Activated naive CD8-positive, alpha-beta T cell treated with anti-CD3 and anti-CD28 coated beads, Interleukin-2, amount 50 U/mL, for 24 hours (primary cell): ENCODE measurements around the gene ADTRP.

ENCODE experiments used
- ATAC-seq: fragments of 150-1000 bp; cut with Tn5 transposase; one replicate; pipeline ENCODE4 v1.10.0; 2021
- DNase-seq: peaks from one replicate; pipeline ENCODE4 v3.0.0; 2021
- H3K27ac Mint-ChIP-seq: one replicate; pipeline ENCODE4 v1.8.0; 2021; ENCODE audit warnings: mild to moderate bottlenecking, mixed read lengths
- H3K27me3 Mint-ChIP-seq: one replicate; pipeline ENCODE4 v1.8.0; 2021; ENCODE audit warnings: mixed read lengths
- H3K36me3 Mint-ChIP-seq: one replicate; pipeline ENCODE4 v1.8.0; 2021; ENCODE audit warnings: low read depth, mixed read lengths
- H3K4me1 Mint-ChIP-seq: one replicate; pipeline ENCODE4 v1.8.0; 2021; ENCODE audit warnings: mixed read lengths
- H3K4me3 Mint-ChIP-seq: one replicate; pipeline ENCODE4 v1.8.0; 2021; ENCODE audit warnings: mild to moderate bottlenecking, moderate library complexity, mixed read lengths
- H3K9me3 Mint-ChIP-seq: one replicate; pipeline ENCODE4 v1.8.0; 2021; ENCODE audit warnings: mixed read lengths

The ADTRP gene

DNA sequence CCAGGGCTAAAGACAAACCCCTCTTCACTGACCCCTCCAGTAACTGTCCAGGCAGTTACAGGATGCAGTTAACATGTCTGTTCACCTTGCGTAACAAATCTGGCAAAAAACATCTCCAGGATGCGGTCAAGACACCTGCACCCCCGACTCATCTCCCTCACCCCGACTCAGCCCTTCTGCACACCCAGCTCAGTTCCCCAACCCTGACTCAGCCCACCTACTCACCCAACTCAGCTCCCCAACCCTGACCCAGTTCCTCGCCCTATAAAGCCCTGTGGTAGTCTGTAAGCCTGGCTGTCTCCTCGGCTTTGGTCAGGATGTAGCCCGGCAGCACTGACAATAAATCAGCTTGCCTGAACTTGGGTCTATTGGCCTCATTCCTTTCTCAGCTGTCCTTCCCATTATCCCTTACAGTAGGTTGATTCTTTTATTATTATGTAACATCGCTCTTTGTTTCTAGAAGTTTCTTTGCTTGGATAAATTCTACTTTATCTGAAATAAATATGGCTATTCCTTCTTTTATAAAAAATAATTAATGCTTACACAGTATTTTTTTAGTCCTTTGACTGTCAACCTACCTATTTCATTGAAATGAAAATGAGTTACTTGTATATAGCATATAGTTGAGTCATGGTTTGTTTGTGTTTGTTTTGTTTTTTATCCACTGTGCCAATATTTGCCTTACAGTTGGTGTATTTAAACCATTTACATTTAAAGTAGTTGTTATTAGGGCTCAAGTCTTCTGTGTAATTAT lies 12.9 kb upstream of the ADTRP start:
- DNase-seq (no peak), ATAC-seq (peak; percentile 52)
- Mint-ChIP-seq H3K27ac (no peak overlapping the region), H3K9me3 (peaks cover 9% of the 10 kb centered on the region), H3K4me1 (no peaks in the 10 kb centered on the region), H3K4me3 (no peak overlapping the region), H3K36me3 (peaks cover 5% of the 10 kb centered on the region), H3K27me3 (no peaks in the 10 kb centered on the region)

- peaks cover 5% of the 10 kb centered on the region for H3K36me3 Mint-ChIP-seq
- DNase-seq = no peak
- peaks cover 8% of the 10 kb centered on the region for H3K4me1 Mint-ChIP-seq
- H3K9me3 Mint-ChIP-seq = peaks cover 9% of the 10 kb centered on the region
- ATAC-seq = no peak
- no peak overlapping the region for H3K4me3 Mint-ChIP-seq
- no peaks in the 10 kb centered on the region for H3K27me3 Mint-ChIP-seq
- no peak overlapping the region for H3K27ac Mint-ChIP-seq
Measured at GRCh38 chr6:11789744-11790143, 11.1 kb upstream of the ADTRP start.

DNA sequence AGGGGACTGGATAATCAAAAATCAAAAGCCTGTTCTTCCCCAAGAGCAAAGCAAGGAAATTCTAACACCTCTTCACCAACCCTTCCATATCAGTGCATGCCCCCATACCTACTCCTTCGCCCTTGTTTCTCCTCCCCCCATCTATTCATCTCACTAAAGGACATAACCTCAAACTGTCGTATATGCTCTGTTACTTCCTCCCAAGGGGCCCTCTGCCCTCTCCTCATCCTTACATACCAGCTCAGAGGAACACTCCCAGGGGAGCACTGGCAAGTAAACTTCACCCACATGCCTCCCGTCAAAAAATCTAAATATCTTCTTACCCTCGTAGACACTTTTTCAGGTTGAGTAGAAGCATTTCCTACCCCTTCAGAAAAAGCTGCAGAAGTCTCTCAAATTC lies 9.4 kb upstream of the ADTRP start:
- Mint-ChIP-seq H3K9me3 (peaks cover 10% of the 10 kb centered on the region), H3K27ac (no peak overlapping the region), H3K4me3 (no peak overlapping the region), H3K36me3 (peaks cover 4% of the 10 kb centered on the region), H3K4me1 (peaks cover 8% of the 10 kb centered on the region), H3K27me3 (no peaks in the 10 kb centered on the region)
- no peak for DNase-seq
- no peak for ATAC-seq

GRCh38 chr6:11785774-11786579 lies 7.4 kb upstream of the ADTRP start:
- Mint-ChIP-seq H3K4me3 (peak overlapping the region; percentile 2), H3K9me3 (peaks cover 5% of the 10 kb centered on the region), H3K36me3 (no peaks in the 10 kb centered on the region), H3K27ac (no peak overlapping the region), H3K4me1 (peaks cover 8% of the 10 kb centered on the region), H3K27me3 (no peaks in the 10 kb centered on the region)
- DNase-seq = no peak
- peak; percentile 73 for ATAC-seq

- Mint-ChIP-seq H3K27ac (no peak overlapping the region), H3K36me3 (no peaks in the 10 kb centered on the region), H3K27me3 (no peaks in the 10 kb centered on the region), H3K9me3 (peaks cover 5% of the 10 kb centered on the region), H3K4me3 (peak overlapping the region; percentile 2), H3K4me1 (peaks cover 8% of the 10 kb centered on the region)
- ATAC-seq (peak; percentile 36), DNase-seq (no peak)
Measured at GRCh38 chr6:11785415-11785773, 6.8 kb upstream of the ADTRP start.

DNA sequence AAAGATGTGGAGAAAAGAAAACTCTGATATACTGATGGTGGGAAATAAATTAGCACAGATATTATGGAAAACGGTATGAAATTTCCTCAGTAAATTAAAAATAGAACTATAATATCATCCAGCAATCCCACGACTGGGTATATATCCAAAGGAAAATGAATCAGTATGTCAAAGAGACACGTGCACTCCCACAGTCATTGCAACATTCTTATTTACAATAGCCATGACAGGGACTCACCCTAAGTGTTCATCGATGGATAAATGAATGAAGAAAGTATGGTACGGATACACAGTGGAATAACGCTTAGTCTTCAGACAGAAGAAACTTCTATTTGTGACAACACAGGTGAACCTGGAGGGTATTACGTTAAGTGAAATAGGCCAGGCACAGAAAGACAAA lies 5.7 kb upstream of the ADTRP start:
- Mint-ChIP-seq H3K4me3 (no peak overlapping the region), H3K36me3 (no peaks in the 10 kb centered on the region), H3K9me3 (peaks cover 5% of the 10 kb centered on the region), H3K4me1 (peaks cover 8% of the 10 kb centered on the region), H3K27ac (no peak overlapping the region), H3K27me3 (no peaks in the 10 kb centered on the region)
- ATAC-seq (no peak), DNase-seq (no peak)

DNA sequence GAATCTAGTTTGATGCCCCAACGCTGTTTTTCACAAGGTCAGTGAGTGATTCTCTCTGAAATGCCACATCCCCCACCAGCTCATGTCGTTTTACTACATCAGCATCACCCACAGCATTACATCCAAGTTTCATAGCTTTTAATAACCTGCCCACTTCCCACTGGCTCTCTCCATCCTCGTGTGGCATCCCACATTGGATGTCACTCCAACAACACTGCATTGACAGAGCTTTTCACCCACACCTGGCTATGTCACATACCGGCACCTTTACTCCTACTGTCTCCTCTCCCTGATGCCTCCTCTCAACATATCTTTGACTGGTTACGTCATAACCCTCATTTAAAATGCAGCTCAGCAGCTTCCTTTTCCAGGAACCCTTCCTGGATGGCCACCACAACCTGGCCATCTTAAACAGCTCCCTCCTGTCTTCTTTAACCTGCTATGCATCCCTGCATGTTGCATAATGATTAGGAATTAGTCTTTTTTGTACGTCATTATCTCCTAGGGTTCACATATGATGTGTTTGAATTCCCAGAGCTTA lies 5.0 kb upstream of the ADTRP start:
- Mint-ChIP-seq H3K27me3 (no peaks in the 10 kb centered on the region), H3K36me3 (no peaks in the 10 kb centered on the region), H3K4me3 (no peak overlapping the region), H3K9me3 (peaks cover 5% of the 10 kb centered on the region), H3K4me1 (peaks cover 8% of the 10 kb centered on the region), H3K27ac (no peak overlapping the region)
- no peak for ATAC-seq
- no peak for DNase-seq

DNA sequence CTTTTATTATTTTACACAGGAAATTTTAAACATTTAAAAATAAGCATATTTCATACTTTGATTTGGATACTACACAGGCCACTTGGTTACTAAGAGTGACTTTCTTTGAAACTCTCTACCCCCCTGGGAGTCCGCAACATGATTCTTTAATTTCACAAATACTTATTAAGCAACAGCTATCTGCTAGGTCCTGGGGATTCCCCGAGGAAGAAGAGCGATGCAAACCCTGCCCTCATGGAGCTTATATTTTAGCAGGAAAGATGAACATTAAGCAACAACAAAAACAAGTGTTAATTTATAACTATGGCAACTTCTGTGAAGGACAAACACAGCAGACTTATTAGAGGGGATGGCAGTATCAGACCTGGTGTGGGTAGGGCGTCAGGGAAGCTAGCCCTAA lies 3.9 kb upstream of the ADTRP start:
- H3K27me3 Mint-ChIP-seq = no peaks in the 10 kb centered on the region
- peaks cover 5% of the 10 kb centered on the region for H3K9me3 Mint-ChIP-seq
- H3K4me3 Mint-ChIP-seq = no peak overlapping the region
- DNase-seq (no peak), ATAC-seq (no peak)
- H3K27ac Mint-ChIP-seq = no peak overlapping the region
- H3K36me3 Mint-ChIP-seq = no peaks in the 10 kb centered on the region
- H3K4me1 Mint-ChIP-seq = peaks cover 8% of the 10 kb centered on the region

DNA sequence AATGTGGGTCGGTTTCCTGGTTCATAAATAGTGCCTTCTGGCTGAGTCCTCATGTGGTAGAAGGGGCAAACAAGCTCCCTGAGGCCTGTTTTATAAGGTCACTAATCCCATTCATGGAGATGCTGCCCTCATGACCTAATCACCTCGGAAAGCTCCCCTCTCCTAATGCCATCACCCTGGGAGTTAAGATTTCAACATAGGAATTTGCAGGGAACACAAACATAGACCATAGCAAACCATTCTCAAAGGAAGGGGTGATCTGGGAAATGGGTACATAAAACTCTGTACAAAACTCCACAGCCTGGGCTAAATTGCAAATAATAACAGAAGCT lies 1.5 kb upstream of the ADTRP start:
- Mint-ChIP-seq H3K4me3 (no peak overlapping the region), H3K27me3 (no peaks in the 10 kb centered on the region), H3K36me3 (no peaks in the 10 kb centered on the region), H3K9me3 (peaks cover 5% of the 10 kb centered on the region), H3K4me1 (no peaks in the 10 kb centered on the region), H3K27ac (no peak overlapping the region)
- ATAC-seq (no peak), DNase-seq (no peak)

DNA sequence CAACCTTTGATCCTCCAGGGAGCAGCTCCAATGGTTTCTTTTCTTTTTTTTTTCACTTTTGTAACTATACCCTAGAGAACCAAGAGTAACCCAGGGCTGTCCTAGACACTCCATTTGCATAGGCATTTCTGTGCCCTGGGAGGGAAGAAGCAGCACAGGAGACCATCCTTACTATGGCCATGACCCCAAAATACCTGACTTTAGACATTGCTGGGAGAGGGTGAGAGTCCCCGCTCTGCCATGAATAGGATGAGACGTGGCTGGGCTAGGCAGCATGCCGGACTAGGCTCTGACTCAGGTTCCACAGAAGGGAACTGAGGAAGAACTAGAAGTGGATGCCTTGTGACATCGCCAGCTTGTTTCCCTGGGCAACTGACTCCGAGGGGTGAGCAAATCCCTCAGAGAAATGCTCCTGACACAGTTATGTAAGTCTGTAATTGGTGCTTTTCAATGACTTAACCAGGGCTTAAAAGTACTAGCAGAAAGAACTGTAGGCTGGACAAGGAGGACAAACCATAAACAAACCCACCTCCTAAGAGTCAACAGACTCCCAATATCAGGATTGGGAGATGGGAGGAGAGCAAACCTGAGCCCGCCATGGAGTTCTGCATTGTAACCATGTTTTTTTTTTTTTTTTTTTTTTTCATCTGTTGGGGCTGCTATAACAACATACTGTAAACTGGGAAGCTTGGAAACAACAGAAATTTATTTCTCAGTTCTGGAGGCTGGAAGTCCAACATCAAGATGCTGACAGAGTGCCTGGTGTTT lies 910 bp upstream of the ADTRP start:
- no peaks in the 10 kb centered on the region for H3K4me1 Mint-ChIP-seq
- no peak overlapping the region for H3K4me3 Mint-ChIP-seq
- H3K9me3 Mint-ChIP-seq = peaks cover 5% of the 10 kb centered on the region
- H3K27me3 Mint-ChIP-seq = no peaks in the 10 kb centered on the region
- no peak overlapping the region for H3K27ac Mint-ChIP-seq
- H3K36me3 Mint-ChIP-seq = no peaks in the 10 kb centered on the region
- DNase-seq (no peak), ATAC-seq (no peak)

DNA sequence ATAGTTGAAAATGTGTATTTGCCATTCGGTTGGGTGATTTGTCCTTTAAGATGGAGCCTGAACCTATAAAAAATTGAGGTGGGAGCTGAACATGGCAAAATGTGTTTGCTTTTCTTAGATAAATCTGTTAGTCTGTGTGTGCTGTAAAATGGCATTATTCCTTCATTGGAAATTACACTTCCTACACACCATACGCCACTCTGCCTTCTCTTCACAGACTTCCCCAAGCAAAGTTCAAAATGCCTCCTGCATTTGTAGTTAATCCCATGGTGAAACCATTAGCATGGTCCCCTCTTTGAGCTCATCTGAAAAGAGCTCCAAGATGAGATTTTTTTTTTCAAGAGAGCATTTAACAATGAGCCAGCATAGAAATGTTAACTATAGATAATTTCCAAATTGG lies 567 bp downstream of the ADTRP start:
- Mint-ChIP-seq H3K4me1 (no peaks in the 10 kb centered on the region), H3K9me3 (peaks cover under 1% of the 10 kb centered on the region), H3K4me3 (no peak overlapping the region), H3K27ac (no peak overlapping the region), H3K36me3 (no peaks in the 10 kb centered on the region), H3K27me3 (no peaks in the 10 kb centered on the region)
- DNase-seq (no peak), ATAC-seq (no peak)

DNA sequence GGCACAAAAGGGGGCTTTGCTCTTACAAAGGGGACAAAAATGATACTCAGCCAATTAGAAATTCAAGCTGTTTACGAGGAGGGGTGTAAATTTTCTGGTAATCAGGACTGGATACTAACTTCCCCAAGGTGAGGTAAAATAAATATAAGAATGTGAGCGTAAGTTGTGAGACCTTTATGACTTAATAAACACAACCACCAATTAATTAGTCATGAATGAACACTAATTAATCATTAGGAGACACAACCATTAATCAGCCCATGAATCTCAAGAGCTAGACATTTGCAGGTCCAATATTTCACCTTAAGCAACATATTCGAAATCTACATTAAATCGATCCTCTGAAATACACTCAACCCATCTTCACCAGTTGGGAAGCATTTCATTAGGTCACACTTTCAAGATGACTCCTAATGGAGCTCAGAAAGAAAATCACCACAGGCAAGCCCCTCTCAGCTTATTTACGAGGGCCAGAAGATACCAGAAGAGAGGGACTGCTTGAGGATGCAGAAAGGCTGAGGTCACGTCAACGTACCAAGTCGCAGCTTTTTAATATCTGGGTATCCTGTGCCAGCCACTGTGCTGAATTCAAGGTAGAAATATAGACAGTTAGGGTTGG lies 2.7 kb downstream of the ADTRP start:
- Mint-ChIP-seq H3K27me3 (no peaks in the 10 kb centered on the region), H3K4me1 (peaks cover 11% of the 10 kb centered on the region), H3K9me3 (no peaks in the 10 kb centered on the region), H3K27ac (no peak overlapping the region), H3K4me3 (no peak overlapping the region), H3K36me3 (no peaks in the 10 kb centered on the region)
- ATAC-seq (no peak), DNase-seq (no peak)

DNA sequence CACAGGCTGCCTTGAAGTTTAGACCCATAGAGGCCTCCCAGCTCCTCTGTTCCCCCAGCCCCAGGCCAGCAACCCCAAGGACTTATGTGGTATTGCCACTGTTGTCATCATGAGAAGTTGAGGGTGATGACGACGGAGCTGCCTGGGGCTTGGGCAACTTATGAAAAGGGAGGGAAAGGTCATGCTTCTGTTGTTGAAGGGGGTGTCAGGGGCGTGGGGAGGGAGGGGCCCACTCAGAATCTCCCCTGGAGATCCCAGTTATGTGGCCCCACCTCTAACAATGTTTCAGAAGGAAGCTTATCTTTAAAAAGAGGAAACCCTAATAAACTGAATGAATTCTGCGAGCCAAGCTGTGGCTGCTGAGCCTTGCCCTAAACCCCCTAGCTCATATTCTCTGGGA lies 4.2 kb downstream of the ADTRP start:
- DNase-seq (no peak), ATAC-seq (no peak)
- H3K27ac Mint-ChIP-seq = no peak overlapping the region
- no peak overlapping the region for H3K4me3 Mint-ChIP-seq
- H3K27me3 Mint-ChIP-seq = no peaks in the 10 kb centered on the region
- peaks cover 11% of the 10 kb centered on the region for H3K4me1 Mint-ChIP-seq
- H3K9me3 Mint-ChIP-seq = no peaks in the 10 kb centered on the region
- H3K36me3 Mint-ChIP-seq = no peaks in the 10 kb centered on the region

DNA sequence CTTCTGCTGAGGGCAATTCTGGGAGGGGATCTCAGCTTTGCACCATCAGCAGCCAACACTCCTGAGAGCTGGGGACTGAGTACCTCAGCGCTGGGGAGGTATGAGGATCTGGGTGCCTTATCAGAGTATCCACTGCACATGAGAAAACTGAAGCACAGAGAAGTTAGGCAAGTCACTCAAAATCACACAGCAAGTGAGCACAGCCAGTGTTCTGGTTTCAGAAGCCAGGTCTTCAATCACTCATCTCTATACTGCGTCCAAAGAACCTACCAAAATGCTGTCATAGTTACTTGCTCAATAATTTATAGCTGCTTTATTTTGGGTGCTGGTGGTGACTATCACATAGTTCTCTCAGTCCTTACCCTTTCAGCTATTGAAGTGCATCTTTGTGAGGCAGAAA lies 5.0 kb downstream of the ADTRP start:
- Mint-ChIP-seq H3K27me3 (no peaks in the 10 kb centered on the region), H3K27ac (no peak overlapping the region), H3K36me3 (no peaks in the 10 kb centered on the region), H3K4me3 (no peak overlapping the region), H3K9me3 (no peaks in the 10 kb centered on the region), H3K4me1 (peaks cover 16% of the 10 kb centered on the region)
- DNase-seq (no peak), ATAC-seq (no peak)
